Mucosa of gallbladder (tissue), 1 donor: ENCODE data around the gene PPP3CA. TPM values are rescaled to one million over a fixed set of nuclear protein-coding genes. Genes with fewer than 3 reads are reported as not detected.
"Not testable (repeated sequence)": the region's sequence is repeated elsewhere in the genome, so short reads cannot be mapped to it uniquely, and the experiment has no call there.

Experiments
- DNase-seq: peaks from one replicate; pipeline ENCODE4 v3.0.0-alpha.2; 2020; ENCODE audit warnings: low spot score
- total RNA-seq: library from RNA; stranded (reverse); gene quantifications from one replicate; pipeline ENCODE4 v1.2.1, GENCODE V29; 2021
- donor health status: DM: no; HTN: no; CAD: no.

The PPP3CA gene
- total RNA-seq, 1 donor from 2014 or later: 24.6 TPM

GRCh38 chr4:101217353-101218031, 129.8 kb downstream of the PPP3CA start:
- no peak for DNase-seq

GRCh38 chr4:101211146-101211553, 136.2 kb downstream of the PPP3CA start:
- no peak for DNase-seq

GRCh38 chr4:101210331-101210730, 137.0 kb downstream of the PPP3CA start:
- DNase-seq: no peak

GRCh38 chr4:101208171-101208570, 139.2 kb downstream of the PPP3CA start:
- DNase-seq: no peak

- no peak for DNase-seq
These were observed 141.4 kb downstream of the PPP3CA start for GRCh38 chr4:101205916-101206315.

GRCh38 chr4:101201421-101201820, 145.9 kb downstream of the PPP3CA start:
- DNase-seq: no peak

- no peak for DNase-seq
These were observed 146.8 kb downstream of the PPP3CA start for GRCh38 chr4:101200561-101200960.

GRCh38 chr4:101199507-101200285, 147.6 kb downstream of the PPP3CA start:
- DNase-seq: no peak

- DNase-seq: no peak
These were observed 148.5 kb downstream of the PPP3CA start for GRCh38 chr4:101198682-101199339.

GRCh38 chr4:101197350-101197749, 150.0 kb downstream of the PPP3CA start:
- DNase-seq: no peak

- no peak for DNase-seq
These were observed 155.1 kb downstream of the PPP3CA start for GRCh38 chr4:101192244-101192643.

GRCh38 chr4:101191302-101192098, 155.8 kb downstream of the PPP3CA start:
- DNase-seq: peak; percentile 67

GRCh38 chr4:101190751-101191150, 156.6 kb downstream of the PPP3CA start:
- no peak for DNase-seq

GRCh38 chr4:101188906-101189305, 158.4 kb downstream of the PPP3CA start:
- DNase-seq: no peak

GRCh38 chr4:101187841-101188240, 159.5 kb downstream of the PPP3CA start:
- DNase-seq: no peak

GRCh38 chr4:101186567-101187184, 160.7 kb downstream of the PPP3CA start:
- no peak for DNase-seq

GRCh38 chr4:101184668-101185067, 162.7 kb downstream of the PPP3CA start:
- DNase-seq: no peak

- DNase-seq: no peak
These were observed 163.5 kb downstream of the PPP3CA start for GRCh38 chr4:101183666-101184373.

- DNase-seq: no peak
These were observed 164.1 kb downstream of the PPP3CA start for GRCh38 chr4:101183221-101183620.

GRCh38 chr4:101182688-101183087, 164.6 kb downstream of the PPP3CA start:
- DNase-seq: not testable (repeated sequence)

GRCh38 chr4:101178731-101179130, 168.6 kb downstream of the PPP3CA start:
- no peak for DNase-seq
